Midbrain (tissue), 1 donor: Measurements from ENCODE around the gene TBC1D32.
"Not testable (repeated sequence)": the region's sequence is repeated elsewhere in the genome, so short reads cannot be mapped to it uniquely, and the experiment has no call there.

ENCODE experiments used
- DNase-seq: peaks from one replicate; lab custom pipeline; 2025; lab: John Stamatoyannopoulos, UW

TBC1D32 gene

GRCh38 chr6:121319603-121320002 lies 14.7 kb downstream of the TBC1D32 start:
- DNase-seq, result no peak

DNA sequence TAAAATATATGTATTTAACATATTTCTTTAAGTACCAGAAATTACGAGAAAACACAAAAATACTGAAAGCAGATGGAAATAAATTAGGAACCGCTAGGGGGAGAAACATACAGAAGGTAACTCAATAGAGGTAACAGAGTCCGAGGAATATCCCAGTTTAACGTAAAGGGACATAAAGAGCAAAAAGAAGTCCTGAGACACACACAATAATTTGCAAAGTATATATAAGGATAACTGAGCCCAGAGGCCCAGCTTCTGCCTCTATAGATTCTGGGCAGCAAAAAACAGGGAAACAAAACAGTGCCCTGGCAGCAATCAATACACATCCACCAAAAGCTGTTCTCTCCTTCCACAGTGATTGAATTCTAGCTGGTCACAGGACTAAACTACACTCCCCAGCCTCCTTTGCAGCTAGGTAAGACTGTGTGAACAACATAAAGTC lies 15.1 kb downstream of the TBC1D32 start:
- no peak for DNase-seq

DNA sequence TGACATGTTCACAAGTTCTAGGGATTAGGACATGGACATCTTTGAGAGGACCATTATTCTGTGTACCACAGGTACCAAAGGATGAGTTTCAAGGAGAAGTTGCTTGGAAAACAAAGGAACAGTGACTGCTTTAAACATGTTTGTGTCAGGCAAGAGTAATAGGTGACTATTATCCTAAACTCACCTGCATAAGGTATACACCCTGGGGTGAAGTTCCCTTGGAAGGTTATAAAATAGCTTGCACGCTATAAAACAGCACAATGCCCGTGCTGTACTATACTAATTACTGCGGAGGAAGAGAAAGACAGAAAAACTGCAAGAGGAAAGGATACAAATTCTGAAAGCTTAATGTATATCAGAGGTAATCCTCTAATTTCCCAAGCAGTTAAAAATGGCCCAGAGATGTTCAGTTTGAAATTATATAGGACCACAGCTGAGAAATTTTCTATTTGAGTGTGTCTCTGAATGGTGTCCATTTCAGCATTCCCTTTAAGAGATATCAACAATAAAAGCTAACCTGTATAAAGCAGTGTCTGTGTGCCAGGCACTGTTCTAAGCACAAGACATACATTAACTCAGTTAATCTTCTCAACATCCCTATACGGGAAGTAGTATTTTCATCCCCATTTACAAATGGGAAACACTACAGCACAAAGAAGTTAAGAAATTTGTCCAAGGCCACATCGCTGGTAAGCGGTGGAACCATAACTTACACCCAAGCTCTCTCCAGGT lies 19.7 kb downstream of the TBC1D32 start:
- no peak for DNase-seq

DNA sequence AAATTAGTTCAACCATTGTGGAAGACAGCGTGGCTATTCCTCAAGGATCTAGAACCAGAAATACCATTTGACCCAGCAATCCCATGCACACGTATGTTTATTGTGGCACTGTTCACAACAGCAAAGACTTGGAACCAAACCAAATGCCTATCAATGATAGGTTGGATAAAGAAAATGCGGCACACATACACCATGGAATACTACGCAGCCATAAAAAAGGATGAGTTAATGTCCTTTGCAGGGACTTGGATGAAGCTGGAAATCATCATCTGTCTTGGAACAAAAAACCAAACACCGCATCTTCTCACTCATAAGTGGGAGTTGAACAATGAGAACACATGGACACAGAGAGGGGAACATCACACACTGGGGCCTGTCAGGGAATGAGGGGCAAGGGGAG lies 22.5 kb downstream of the TBC1D32 start:
- not testable (repeated sequence) for DNase-seq

DNA sequence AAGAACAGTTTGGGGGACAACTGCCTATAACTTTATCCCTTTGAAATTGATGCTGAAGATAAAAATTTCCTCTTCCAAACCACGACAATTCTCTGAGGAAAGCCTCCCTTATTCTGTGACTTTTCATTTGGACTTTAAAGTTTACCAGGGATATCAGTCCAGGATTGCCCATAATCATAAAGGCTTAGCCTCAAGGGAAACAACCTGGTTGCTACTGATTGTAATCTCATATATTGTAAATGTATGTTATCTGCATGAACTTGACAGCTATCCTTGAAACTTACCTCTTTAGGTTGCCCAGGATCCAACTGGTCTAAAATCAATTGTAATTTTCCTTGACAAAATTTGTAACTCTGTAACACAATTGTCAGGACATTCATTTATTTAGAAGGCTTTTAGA lies 23.8 kb downstream of the TBC1D32 start:
- DNase-seq, result no peak

- no peak for DNase-seq
Measured at GRCh38 chr6:121309768-121310469, 24.4 kb downstream of the TBC1D32 start.

GRCh38 chr6:121305957-121306607 lies 28.2 kb downstream of the TBC1D32 start:
- DNase-seq, result no peak

- DNase-seq, result no peak
Measured at GRCh38 chr6:121302882-121303281, 31.4 kb downstream of the TBC1D32 start.

DNA sequence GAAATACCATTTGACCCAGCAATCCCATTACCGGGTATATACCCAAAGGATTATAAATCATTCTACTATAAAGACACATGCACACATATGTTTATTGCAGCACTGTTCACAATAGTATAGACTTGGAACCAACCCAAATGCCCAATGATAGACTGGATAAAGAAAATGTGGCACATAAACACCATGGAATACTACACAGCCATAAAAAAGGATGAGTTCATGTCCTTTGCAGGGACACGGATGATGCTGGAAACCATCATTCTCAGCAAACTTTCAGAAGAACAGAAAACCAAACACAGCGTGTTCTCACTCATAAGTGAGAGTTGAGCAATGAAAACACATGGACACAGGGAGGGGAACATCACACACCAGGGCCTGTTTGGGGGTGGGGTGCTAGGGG lies 33.1 kb downstream of the TBC1D32 start:
- DNase-seq, result not testable (repeated sequence)

- DNase-seq, result no peak
Measured at GRCh38 chr6:121297694-121298093, 36.6 kb downstream of the TBC1D32 start.

DNA sequence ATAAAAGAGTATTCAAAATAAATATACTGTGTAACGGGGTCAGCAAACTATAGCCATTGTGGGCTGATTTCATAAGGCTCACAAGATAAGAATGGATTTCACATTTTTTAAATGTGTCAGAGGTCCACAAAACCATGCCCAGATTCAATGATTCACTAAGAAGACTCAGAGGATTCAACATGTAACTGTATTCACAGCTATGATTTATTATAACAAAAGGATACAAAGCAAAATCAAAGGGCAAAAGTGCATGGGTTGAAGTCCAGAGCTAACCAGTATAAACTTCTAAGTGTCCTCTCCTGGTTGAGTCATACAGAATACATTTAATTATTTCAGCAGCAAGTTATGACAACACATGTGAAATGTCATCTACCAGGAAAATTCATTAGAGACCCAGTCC lies 49.2 kb downstream of the TBC1D32 start:
- DNase-seq, result no peak

DNA sequence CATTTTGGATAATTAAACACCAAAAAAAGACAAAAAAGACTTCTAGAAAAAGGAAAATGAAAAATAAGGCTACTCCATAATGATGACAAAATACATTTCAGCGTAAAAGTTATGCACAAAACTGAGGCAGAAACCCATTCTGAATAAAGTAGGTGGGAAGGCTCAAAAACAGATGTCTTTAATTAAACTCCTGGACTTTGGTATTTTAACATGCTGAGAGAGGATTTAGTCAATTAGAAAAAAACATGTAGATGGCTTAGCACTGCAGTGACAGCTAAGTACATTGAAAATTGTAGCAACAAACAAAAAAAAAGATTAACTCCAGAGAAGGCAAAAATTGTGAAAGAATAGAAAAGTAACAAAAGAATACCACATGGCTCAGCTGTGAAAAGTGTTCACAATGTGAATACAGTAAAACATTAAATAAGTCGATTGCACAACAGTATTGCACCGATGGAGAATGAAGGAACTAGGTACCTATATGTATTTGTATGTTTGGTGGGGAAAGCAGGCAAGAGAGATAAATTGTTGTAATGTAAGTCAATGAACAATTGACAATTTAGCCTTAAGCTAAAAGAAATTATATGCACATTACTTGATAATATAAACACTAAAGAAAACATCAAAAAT lies 59.5 kb downstream of the TBC1D32 start:
- no peak for DNase-seq

- DNase-seq, result no peak
Measured at GRCh38 chr6:121263742-121264141, 70.5 kb downstream of the TBC1D32 start.

GRCh38 chr6:121260651-121261102 lies 73.6 kb downstream of the TBC1D32 start:
- no peak for DNase-seq

DNA sequence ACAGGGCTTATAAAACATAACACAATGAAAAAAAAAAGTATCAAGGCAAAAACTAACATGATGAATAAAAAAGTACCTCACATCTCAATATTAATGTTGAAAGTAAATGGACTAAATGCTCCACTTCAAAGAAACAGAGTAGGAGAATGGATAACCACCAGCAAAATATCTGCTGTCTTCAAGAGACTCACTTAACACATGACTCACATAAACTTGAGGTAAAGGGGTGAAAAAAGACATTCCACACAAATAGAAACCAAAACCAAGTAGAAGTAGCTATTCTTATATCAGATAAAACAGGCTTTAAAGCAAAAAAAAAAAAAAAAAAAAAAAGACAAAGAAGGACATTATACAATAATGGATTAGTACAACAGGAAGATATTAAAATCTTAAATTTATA lies 86.9 kb downstream of the TBC1D32 start:
- DNase-seq, result no peak

DNA sequence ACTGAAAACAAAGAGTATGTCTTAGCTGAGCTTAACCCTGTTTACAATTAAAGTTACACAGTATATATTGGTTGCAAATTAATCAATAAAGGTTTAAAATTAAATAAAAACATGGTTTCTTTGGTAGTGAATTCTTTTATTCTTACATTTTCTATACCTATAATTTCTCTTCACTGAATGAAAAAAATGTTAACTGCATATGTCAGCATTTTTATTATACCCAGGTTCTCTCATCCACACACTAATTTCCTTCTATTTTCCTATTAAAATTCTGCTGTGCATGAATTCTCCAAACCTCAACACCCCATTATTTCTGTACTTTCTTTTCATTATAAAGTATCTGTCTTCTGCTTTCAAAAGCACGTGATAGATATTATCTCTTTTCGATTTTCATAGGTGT lies 91.9 kb downstream of the TBC1D32 start:
- no peak for DNase-seq

DNA sequence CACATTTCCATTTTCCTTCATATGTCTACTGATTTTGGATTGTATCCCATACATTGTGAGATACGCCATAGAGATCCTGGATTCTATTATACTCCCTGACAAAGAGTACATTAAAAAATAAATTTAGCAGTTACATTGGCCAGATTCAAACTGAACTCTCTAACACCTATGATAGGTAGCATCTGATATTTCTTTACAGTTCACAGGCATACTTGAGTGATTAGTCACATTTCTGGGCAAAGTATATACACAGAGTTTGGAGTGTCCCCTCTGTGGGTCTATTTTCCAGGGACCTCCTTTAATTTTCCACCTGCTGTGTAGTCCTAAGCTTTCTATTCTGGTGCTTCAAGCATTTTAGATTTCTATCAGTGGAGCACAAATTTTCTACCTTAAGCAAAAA lies 96.4 kb downstream of the TBC1D32 start:
- no peak for DNase-seq

DNA sequence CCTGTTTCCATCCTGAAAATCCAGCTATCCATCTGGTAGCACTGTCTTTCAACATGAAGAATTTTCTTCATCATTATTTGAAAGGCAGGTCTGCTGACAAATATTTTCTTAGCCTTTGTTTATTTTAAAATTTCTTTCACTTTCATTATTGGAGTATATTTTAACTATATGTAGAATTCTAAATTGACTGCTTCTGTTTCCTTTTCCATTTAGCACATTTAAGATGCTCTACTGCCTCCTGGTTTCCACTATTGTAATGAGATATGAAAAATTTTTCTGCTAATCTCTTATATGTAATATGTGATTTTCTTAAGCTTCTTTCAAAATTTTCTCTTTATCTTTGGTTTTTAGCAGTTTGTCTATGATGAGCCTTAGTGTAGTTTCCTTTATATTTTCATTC lies 97.3 kb downstream of the TBC1D32 start:
- no peak for DNase-seq

- no peak for DNase-seq
Measured at GRCh38 chr6:121235386-121235785, 98.9 kb downstream of the TBC1D32 start.

GRCh38 chr6:121223930-121224329 lies 110.3 kb downstream of the TBC1D32 start:
- no peak for DNase-seq

- no peak for DNase-seq
Measured at GRCh38 chr6:121223212-121223611, 111.1 kb downstream of the TBC1D32 start.

DNA sequence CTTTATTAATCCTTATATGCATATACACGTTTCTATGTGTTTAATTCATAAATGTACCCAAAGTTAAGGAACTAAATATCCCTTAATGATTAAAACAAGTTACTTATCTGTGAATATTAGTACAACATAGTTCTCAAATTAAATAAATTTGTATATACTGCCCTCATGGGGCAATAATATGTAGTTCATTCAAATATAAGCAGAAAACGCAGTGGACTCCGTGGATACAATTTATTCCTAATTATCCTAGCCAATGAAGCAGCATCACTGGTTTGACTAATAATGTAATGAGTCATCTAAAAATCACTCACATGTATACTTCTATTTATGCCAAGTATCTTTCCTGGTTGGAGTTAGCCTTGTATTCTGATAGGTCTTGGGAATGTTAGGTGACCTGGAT lies 111.6 kb downstream of the TBC1D32 start:
- peak; percentile 9 for DNase-seq

DNA sequence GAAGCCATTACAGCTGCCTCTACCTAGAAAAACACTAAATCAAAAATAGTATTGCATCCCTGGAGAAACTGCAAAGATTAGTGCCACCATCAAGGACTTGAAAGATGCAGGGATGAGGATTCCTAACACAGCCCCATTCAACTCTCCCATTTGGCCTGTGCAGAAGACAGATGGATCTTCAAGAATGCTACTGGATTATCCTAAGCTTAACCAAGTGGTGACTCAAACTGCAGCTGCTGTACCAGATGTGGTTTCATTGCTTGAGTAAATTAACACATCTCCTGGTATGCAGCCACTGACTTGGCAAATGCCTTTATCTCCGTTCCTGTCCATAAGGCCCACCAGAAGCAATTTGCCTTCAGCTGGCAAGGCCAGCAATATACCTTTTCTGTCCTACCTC lies 117.4 kb downstream of the TBC1D32 start:
- DNase-seq, result no peak
